ENCODE results near the gene RHOXF2B.
"Not testable (repeated sequence)": the region's sequence is repeated elsewhere in the genome, so short reads cannot be mapped to it uniquely, and the experiment has no call there.

The RHOXF2B gene

GRCh38 chrX:120077590-120077989 is at the start of gene RHOXF2B:
Gene RHOXF2B (minus strand): TSS chrX:120077690. CDS start chrX:120077552, 138 bp downstream.
- H2AFZ ChIP-seq (ENCODE audit: low read depth, low read length); H3K27ac ChIP-seq (ENCODE audit: low read length); H3K27me3 ChIP-seq (ENCODE audit: insufficient read depth, low read length, poor library complexity); H3K9ac ChIP-seq (ENCODE audit: low read depth, low read length); DNase-seq; ATAC-seq (ENCODE audit: insufficient read depth, low read depth); H3K4me2 ChIP-seq (ENCODE audit: insufficient read depth, low read length); H3K36me3 ChIP-seq (ENCODE audit: insufficient read depth, low read length); H4K20me1 ChIP-seq (ENCODE audit: insufficient read depth, low read length); H3K4me3 ChIP-seq (ENCODE audit: low read depth in 1 of 2, low read length in 2 of 2); H3K9me3 ChIP-seq (ENCODE audit: insufficient read depth, low read length, severe bottlenecking); H3K79me2 ChIP-seq (ENCODE audit: insufficient read depth, low read length); H3K4me1 ChIP-seq (ENCODE audit: insufficient read depth, low read length): not testable (repeated sequence)

DNA sequence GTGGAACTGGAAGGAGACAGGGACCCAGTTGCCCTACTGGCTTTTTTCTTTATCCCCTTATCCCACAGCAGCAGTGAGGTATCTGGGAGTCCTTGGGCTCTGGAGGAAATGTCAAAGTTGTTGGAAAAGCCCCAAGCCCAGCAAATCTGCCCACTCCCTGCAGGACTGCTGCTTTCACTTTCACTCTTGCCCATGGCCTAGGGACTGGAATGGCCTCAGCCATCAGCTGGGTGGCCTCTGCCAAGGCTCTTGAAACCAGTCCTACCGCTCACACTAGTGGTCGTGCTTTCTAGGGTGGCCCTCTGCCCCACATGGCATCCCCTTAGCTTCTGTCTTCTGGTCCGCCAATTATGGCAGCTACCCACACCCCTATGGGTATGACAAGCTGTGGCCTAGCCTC is 48.0 kb upstream of the RHOXF2B start:
- Histone ChIP-seq H3K27me3 (ENCODE audit: insufficient read depth, low read length, poor library complexity) (no peaks in the 10 kb centered on the region), H3K79me2 (ENCODE audit: insufficient read depth, low read length) (no peaks in the 10 kb centered on the region), H4K20me1 (ENCODE audit: insufficient read depth, low read length) (no peaks in the 10 kb centered on the region), H2AFZ (ENCODE audit: low read depth, low read length) (no peak overlapping the region), H3K4me2 (ENCODE audit: insufficient read depth, low read length) (no peak overlapping the region), H3K4me3 (ENCODE audit: low read depth in 1 of 2, low read length in 2 of 2) (no peak overlapping the region), H3K27ac (ENCODE audit: low read length) (no peak overlapping the region), H3K4me1 (ENCODE audit: insufficient read depth, low read length) (no peaks in the 10 kb centered on the region), H3K9ac (ENCODE audit: low read depth, low read length) (no peak overlapping the region), H3K9me3 (ENCODE audit: insufficient read depth, low read length, severe bottlenecking) (no peaks in the 10 kb centered on the region), H3K36me3 (ENCODE audit: insufficient read depth, low read length) (no peaks in the 10 kb centered on the region)
- ATAC-seq (ENCODE audit: insufficient read depth, low read depth) (0 out of 3 replicates have a peak, but pooled peaks have one; percentile 39), DNase-seq (no peak)
- no peak for TF ChIP-seq EZH2 (IDR thresholded peaks at IDR 0.05; ENCODE audit: borderline replicate concordance, low read depth, low read length, severe bottlenecking)
- TF ChIP-seq, protein P1, sequence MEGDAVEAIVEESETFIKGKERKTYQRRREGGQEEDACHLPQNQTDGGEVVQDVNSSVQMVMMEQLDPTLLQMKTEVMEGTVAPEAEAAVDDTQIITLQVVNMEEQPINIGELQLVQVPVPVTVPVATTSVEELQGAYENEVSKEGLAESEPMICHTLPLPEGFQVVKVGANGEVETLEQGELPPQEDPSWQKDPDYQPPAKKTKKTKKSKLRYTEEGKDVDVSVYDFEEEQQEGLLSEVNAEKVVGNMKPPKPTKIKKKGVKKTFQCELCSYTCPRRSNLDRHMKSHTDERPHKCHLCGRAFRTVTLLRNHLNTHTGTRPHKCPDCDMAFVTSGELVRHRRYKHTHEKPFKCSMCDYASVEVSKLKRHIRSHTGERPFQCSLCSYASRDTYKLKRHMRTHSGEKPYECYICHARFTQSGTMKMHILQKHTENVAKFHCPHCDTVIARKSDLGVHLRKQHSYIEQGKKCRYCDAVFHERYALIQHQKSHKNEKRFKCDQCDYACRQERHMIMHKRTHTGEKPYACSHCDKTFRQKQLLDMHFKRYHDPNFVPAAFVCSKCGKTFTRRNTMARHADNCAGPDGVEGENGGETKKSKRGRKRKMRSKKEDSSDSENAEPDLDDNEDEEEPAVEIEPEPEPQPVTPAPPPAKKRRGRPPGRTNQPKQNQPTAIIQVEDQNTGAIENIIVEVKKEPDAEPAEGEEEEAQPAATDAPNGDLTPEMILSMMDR (IDR thresholded peaks at IDR 0.05; ENCODE audit: borderline replicate concordance, extremely low read depth, low read length, poor library complexity, severe bottlenecking) = no peak

GRCh38 chrX:120120223-120120622 is 42.7 kb upstream of the RHOXF2B start:
- DNase-seq (no peak), ATAC-seq (ENCODE audit: insufficient read depth, low read depth) (no peak)
- no peaks in the 10 kb centered on the region for H4K20me1 ChIP-seq (ENCODE audit: insufficient read depth, low read length)
- H3K79me2 ChIP-seq (ENCODE audit: insufficient read depth, low read length) = no peaks in the 10 kb centered on the region
- TF ChIP-seq EZH2 (IDR thresholded peaks at IDR 0.05; ENCODE audit: borderline replicate concordance, low read depth, low read length, severe bottlenecking) = no peak
- TF ChIP-seq, protein P1 (IDR thresholded peaks at IDR 0.05; ENCODE audit: borderline replicate concordance, extremely low read depth, low read length, poor library complexity, severe bottlenecking) = no peak
- H3K4me3 ChIP-seq (ENCODE audit: low read depth in 1 of 2, low read length in 2 of 2) = no peak overlapping the region
- H3K36me3 ChIP-seq (ENCODE audit: insufficient read depth, low read length) = no peaks in the 10 kb centered on the region
- no peak overlapping the region for H2AFZ ChIP-seq (ENCODE audit: low read depth, low read length)
- H3K9ac ChIP-seq (ENCODE audit: low read depth, low read length) = no peak overlapping the region
- H3K9me3 ChIP-seq (ENCODE audit: insufficient read depth, low read length, severe bottlenecking) = no peaks in the 10 kb centered on the region
- H3K4me1 ChIP-seq (ENCODE audit: insufficient read depth, low read length) = no peaks in the 10 kb centered on the region
- H3K27me3 ChIP-seq (ENCODE audit: insufficient read depth, low read length, poor library complexity) = no peaks in the 10 kb centered on the region
- no peak overlapping the region for H3K4me2 ChIP-seq (ENCODE audit: insufficient read depth, low read length)
- H3K27ac ChIP-seq (ENCODE audit: low read length) = no peak overlapping the region

- H3K9me3 ChIP-seq (ENCODE audit: insufficient read depth, low read length, severe bottlenecking) = no peaks in the 10 kb centered on the region
- no peak within 1 kb of the TSS for H3K9ac ChIP-seq (ENCODE audit: low read depth, low read length)
- no peaks in the 10 kb centered on the region for H3K36me3 ChIP-seq (ENCODE audit: insufficient read depth, low read length)
- ATAC-seq (ENCODE audit: insufficient read depth, low read depth) = no peak
- H3K27me3 ChIP-seq (ENCODE audit: insufficient read depth, low read length, poor library complexity) = no peaks in the 10 kb centered on the region
- no peaks in the 10 kb centered on the region for H3K79me2 ChIP-seq (ENCODE audit: insufficient read depth, low read length)
- no peak within 1 kb of the TSS for H3K4me2 ChIP-seq (ENCODE audit: insufficient read depth, low read length)
- no peaks in the 10 kb centered on the region for H4K20me1 ChIP-seq (ENCODE audit: insufficient read depth, low read length)
- no peaks in the 10 kb centered on the region for H3K4me1 ChIP-seq (ENCODE audit: insufficient read depth, low read length)
- no peak for DNase-seq
- H3K27ac ChIP-seq (ENCODE audit: low read length) = no peak within 1 kb of the TSS
- TF ChIP-seq EZH2 (IDR thresholded peaks at IDR 0.05; ENCODE audit: borderline replicate concordance, low read depth, low read length, severe bottlenecking) = no peak
- TF ChIP-seq, protein P1 (IDR thresholded peaks at IDR 0.05; ENCODE audit: borderline replicate concordance, extremely low read depth, low read length, poor library complexity, severe bottlenecking) = no peak
- no peak within 1 kb of the TSS for H3K4me3 ChIP-seq (ENCODE audit: low read depth in 1 of 2, low read length in 2 of 2)
- H2AFZ ChIP-seq (ENCODE audit: low read depth, low read length) = no peak within 1 kb of the TSS
Observed at GRCh38 chrX:120115438-120115963, 38.0 kb upstream of the RHOXF2B start, which contains the start of gene RHOXF1. Gene RHOXF1 (minus strand): TSS chrX:120115913. CDS start chrX:120115862, 51 bp downstream.

Data from DND-41 (cell line).